HepG2 (cell line): Measurements from ENCODE around the gene IQCC. TPM values are rescaled to one million over a fixed set of nuclear protein-coding genes. Genes with fewer than 3 reads are reported as not detected.

Experiments used
- EEA1 ChIP-seq: sonication (generic); formaldehyde crosslinking; IDR thresholded peaks from 2 replicates; pipeline ENCODE4 v1.5.1; 2020; ENCODE audit warnings: mild to moderate bottlenecking, missing genetic modification reagents, borderline replicate concordance
- FOSL2 ChIP-seq: sonication (generic); formaldehyde crosslinking; IDR thresholded peaks from 2 replicates; pipeline ENCODE4 v1.4.0; 2020; ENCODE audit warnings: missing genetic modification reagents
- FOXK2 ChIP-seq: fragments of 450-650 bp; IDR thresholded peaks from 2 replicates; pipeline ENCODE4 v1.6.1; 2016
- GABPB1 ChIP-seq: IDR thresholded peaks from 2 replicates; pipeline ENCODE4 v1.6.1; 2016; ENCODE audit warnings: mild to moderate bottlenecking, missing genetic modification reagents, moderate library complexity, missing compliant biosample characterization
- GATAD2A ChIP-seq: IDR thresholded peaks from 2 replicates; pipeline ENCODE4 v1.6.1; 2016
- HDAC1 ChIP-seq: sonication (generic); formaldehyde crosslinking; IDR thresholded peaks from 2 replicates; pipeline ENCODE4 v1.5.1; 2020; ENCODE audit warnings: mild to moderate bottlenecking, missing genetic modification reagents
- MYNN ChIP-seq: sonication (generic); formaldehyde crosslinking; IDR thresholded peaks from 2 replicates; pipeline ENCODE4 v1.4.0; 2020; ENCODE audit warnings: mild to moderate bottlenecking, low read depth, missing genetic modification reagents
- NCOA2 ChIP-seq: sonication (generic); formaldehyde crosslinking; IDR thresholded peaks from 2 replicates; pipeline ENCODE4 v1.8.0; 2022; ENCODE audit warnings: inconsistent platforms
- NRL ChIP-seq: sonication (generic); formaldehyde crosslinking; IDR thresholded peaks from 2 replicates; pipeline ENCODE4 v1.5.0; 2020; ENCODE audit warnings: missing genetic modification reagents, mild to moderate bottlenecking, moderate library complexity, borderline replicate concordance
- PHB2 ChIP-seq: fragments of 450-650 bp; IDR thresholded peaks from 2 replicates; pipeline ENCODE4 v1.6.1; 2018; ENCODE audit not compliant: partially characterized antibody
- RBAK ChIP-seq: sonication (generic); formaldehyde crosslinking; IDR thresholded peaks from 2 replicates; pipeline ENCODE4 v1.5.1; 2020; ENCODE audit warnings: mild to moderate bottlenecking, missing genetic modification reagents
- TBX2 ChIP-seq: sonication (generic); formaldehyde crosslinking; IDR thresholded peaks from 2 replicates; pipeline ENCODE4 v1.5.0; 2020; ENCODE audit warnings: missing genetic modification reagents, mild to moderate bottlenecking, borderline replicate concordance
- ZNF589 ChIP-seq: sonication (generic); formaldehyde crosslinking; conservative IDR thresholded peaks from 2 replicates; pipeline ENCODE4 v1.8.0; 2022; ENCODE audit warnings: mild to moderate bottlenecking, moderate library complexity, missing genetic modification reagents
- ZNF773 ChIP-seq: sonication (generic); formaldehyde crosslinking; IDR thresholded peaks from 2 replicates; pipeline ENCODE4 v1.4.0; 2020; ENCODE audit warnings: missing genetic modification reagents, borderline replicate concordance
- polyA plus RNA-seq, 8 experiments: library from polyadenylated mRNA; depleted of rRNA in 3 of 8; stranded (reverse) in 7 of 8; unstranded in 1 of 8; fragments of >200 nt; fragmentation: Illumina TruSeq in 4 of 8; extraction: Trizol in 4 of 8; gene quantifications; 2 replicates each; pipeline versions ENCODE4 v1.2.1 to v1.2.3, GENCODE V29; 2011 to 2016; ENCODE audit warnings: low read depth in 4 of 8, missing spikeins in 1 of 8, mixed read lengths in 1 of 8; ENCODE audit not compliant: insufficient read depth in 1 of 8
- total RNA-seq, 5 experiments: library from RNA; depleted of rRNA; stranded (reverse); fragments of >200 nt; fragmentation: Illumina TruSeq; extraction: Trizol; gene quantifications; 2 replicates each; pipeline ENCODE4 v1.2.3, GENCODE V29; 2016; ENCODE audit warnings: low read depth in 1 of 5
- TF ChIP-seq, protein P1 (sequence below): IDR thresholded peaks from 2 replicates; pipeline ENCODE4 v1.6.1; 2016
- TF ChIP-seq, protein P2 (sequence below): sonication (generic); formaldehyde crosslinking; IDR thresholded peaks from 2 replicates; pipeline ENCODE4 v1.5.0; 2020; ENCODE audit warnings: missing genetic modification reagents
- TF ChIP-seq, protein P3 (sequence below): IDR thresholded peaks from 2 replicates; pipeline ENCODE4 v1.6.1; 2016; ENCODE audit warnings: missing compliant biosample characterization, missing genetic modification reagents, borderline replicate concordance
- TF ChIP-seq, protein P4 (sequence below): sonication (generic); formaldehyde crosslinking; conservative IDR thresholded peaks from 2 replicates; pipeline ENCODE4 v1.4.0; 2020; ENCODE audit warnings: mild to moderate bottlenecking, missing genetic modification reagents, moderate library complexity
- TF ChIP-seq, protein P5 (sequence below): sonication (generic); formaldehyde crosslinking; IDR thresholded peaks from 2 replicates; pipeline ENCODE4 v1.8.0; 2022; ENCODE audit warnings: mild to moderate bottlenecking, missing genetic modification reagents; ENCODE audit not compliant: insufficient replicate concordance

Gene IQCC
- total and polyA plus RNA-seq, 2 of the 13 experiments (the other 11 are each of a cell fraction or from before 2014, with no cell fraction given), result 1.7 to 3.0 TPM

DNA sequence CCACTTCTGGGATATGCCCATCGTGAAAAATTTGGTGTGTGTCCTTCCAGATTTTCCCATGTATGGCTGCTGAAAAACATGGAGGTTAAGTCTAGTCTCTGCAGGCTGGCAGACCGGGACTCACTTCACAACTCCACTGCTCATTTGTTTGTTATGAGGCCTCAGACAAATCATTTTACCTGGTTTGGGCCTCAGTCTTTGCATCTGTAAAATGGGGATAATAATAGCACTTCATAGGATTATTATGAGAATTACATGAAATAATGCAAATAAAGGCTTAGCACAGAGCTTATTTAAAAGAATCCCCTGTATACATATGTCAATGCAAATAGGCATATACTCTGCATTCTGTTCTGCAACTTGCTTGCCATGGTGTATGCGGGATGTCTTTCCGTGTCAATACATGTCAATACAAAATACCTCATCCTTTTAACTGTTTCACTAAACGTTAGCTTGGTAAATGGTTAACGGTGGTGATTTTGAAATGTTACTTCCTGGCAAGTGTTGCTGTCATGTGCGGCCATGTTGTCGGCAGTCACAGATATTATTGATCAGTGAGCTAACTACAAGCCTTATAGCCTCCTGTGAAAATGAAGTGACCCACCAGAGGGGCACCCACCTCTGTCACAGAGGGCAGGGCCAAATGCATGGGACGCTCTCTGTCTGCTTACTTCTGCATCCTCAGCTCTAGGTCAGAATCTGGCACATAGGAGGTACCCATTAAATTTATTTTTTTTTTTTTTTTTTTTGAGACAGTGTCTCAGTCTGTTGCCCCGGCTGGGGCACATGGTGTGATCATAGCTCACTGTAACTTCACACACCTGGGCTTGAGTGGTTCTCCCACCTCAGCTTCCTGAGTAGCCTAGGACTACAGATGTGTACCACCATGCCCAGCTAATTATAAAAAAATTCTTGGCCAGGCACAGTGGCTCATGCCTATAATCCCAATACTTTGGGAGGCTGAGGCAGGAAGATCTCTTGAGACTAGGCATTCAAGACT lies 49.9 kb downstream of the IQCC start (continued):
- TF ChIP-seq ZNF773 (CRISPR knock-in tag) (no peak), MYNN (CRISPR knock-in tag) (no peak), HDAC1 (peak; percentile 24; the same call in 1 of the 2 replicates), GATAD2A (CRISPR knock-in tag) (peak; percentile 87), TBX2 (CRISPR knock-in tag) (no peak), PHB2 (no peak), NCOA2 (CRISPR knock-in tag) (0 out of 2 replicates have a peak, but pooled peaks have one; percentile 61), RBAK (CRISPR knock-in tag) (0 out of 2 replicates have a peak, but pooled peaks have one; percentile 27), EEA1 (CRISPR knock-in tag) (no peak), GABPB1 (CRISPR knock-in tag) (peak; percentile 42; the same call in 1 of the 2 replicates), NRL (no peak), FOXK2 (peak; percentile 77; the same call in 1 of the 2 replicates), ZNF589 (CRISPR knock-in tag) (no peak), FOSL2 (CRISPR knock-in tag) (peak; percentile 53; the same call in 1 of the 2 replicates)
- TF ChIP-seq, protein P1, sequence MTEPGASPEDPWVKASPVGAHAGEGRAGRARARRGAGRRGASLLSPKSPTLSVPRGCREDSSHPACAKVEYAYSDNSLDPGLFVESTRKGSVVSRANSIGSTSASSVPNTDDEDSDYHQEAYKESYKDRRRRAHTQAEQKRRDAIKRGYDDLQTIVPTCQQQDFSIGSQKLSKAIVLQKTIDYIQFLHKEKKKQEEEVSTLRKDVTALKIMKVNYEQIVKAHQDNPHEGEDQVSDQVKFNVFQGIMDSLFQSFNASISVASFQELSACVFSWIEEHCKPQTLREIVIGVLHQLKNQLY (CRISPR knock-in tag), result no peak
- TF ChIP-seq, protein P2, sequence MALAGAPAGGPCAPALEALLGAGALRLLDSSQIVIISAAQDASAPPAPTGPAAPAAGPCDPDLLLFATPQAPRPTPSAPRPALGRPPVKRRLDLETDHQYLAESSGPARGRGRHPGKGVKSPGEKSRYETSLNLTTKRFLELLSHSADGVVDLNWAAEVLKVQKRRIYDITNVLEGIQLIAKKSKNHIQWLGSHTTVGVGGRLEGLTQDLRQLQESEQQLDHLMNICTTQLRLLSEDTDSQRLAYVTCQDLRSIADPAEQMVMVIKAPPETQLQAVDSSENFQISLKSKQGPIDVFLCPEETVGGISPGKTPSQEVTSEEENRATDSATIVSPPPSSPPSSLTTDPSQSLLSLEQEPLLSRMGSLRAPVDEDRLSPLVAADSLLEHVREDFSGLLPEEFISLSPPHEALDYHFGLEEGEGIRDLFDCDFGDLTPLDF (CRISPR knock-in tag), result no peak
- TF ChIP-seq, protein P3, sequence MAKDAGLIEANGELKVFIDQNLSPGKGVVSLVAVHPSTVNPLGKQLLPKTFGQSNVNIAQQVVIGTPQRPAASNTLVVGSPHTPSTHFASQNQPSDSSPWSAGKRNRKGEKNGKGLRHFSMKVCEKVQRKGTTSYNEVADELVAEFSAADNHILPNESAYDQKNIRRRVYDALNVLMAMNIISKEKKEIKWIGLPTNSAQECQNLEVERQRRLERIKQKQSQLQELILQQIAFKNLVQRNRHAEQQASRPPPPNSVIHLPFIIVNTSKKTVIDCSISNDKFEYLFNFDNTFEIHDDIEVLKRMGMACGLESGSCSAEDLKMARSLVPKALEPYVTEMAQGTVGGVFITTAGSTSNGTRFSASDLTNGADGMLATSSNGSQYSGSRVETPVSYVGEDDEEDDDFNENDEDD (CRISPR knock-in tag), result no peak
- TF ChIP-seq, protein P4, sequence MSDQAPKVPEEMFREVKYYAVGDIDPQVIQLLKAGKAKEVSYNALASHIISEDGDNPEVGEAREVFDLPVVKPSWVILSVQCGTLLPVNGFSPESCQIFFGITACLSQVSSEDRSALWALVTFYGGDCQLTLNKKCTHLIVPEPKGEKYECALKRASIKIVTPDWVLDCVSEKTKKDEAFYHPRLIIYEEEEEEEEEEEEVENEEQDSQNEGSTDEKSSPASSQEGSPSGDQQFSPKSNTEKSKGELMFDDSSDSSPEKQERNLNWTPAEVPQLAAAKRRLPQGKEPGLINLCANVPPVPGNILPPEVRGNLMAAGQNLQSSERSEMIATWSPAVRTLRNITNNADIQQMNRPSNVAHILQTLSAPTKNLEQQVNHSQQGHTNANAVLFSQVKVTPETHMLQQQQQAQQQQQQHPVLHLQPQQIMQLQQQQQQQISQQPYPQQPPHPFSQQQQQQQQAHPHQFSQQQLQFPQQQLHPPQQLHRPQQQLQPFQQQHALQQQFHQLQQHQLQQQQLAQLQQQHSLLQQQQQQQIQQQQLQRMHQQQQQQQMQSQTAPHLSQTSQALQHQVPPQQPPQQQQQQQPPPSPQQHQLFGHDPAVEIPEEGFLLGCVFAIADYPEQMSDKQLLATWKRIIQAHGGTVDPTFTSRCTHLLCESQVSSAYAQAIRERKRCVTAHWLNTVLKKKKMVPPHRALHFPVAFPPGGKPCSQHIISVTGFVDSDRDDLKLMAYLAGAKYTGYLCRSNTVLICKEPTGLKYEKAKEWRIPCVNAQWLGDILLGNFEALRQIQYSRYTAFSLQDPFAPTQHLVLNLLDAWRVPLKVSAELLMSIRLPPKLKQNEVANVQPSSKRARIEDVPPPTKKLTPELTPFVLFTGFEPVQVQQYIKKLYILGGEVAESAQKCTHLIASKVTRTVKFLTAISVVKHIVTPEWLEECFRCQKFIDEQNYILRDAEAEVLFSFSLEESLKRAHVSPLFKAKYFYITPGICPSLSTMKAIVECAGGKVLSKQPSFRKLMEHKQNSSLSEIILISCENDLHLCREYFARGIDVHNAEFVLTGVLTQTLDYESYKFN, result peak; percentile 69
- TF ChIP-seq, protein P5, sequence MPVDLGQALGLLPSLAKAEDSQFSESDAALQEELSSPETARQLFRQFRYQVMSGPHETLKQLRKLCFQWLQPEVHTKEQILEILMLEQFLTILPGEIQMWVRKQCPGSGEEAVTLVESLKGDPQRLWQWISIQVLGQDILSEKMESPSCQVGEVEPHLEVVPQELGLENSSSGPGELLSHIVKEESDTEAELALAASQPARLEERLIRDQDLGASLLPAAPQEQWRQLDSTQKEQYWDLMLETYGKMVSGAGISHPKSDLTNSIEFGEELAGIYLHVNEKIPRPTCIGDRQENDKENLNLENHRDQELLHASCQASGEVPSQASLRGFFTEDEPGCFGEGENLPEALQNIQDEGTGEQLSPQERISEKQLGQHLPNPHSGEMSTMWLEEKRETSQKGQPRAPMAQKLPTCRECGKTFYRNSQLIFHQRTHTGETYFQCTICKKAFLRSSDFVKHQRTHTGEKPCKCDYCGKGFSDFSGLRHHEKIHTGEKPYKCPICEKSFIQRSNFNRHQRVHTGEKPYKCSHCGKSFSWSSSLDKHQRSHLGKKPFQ (CRISPR knock-in tag), result no peak
